GM04504 (cell line): Measurements from ENCODE around the gene SMAP1.
"Not testable (repeated sequence)": the region's sequence is repeated elsewhere in the genome, so short reads cannot be mapped to it uniquely, and the experiment has no call there.

ENCODE experiments used
- DNase-seq: peaks from one replicate; pipeline ENCODE4 v3.0.0-alpha.2; 2012; ENCODE audit warnings: low read depth

Gene SMAP1

GRCh38 chr6:70740746-70741145, 73.1 kb downstream of the SMAP1 start:
- not testable (repeated sequence) for DNase-seq

GRCh38 chr6:70742462-70742861, 74.8 kb downstream of the SMAP1 start:
- not testable (repeated sequence) for DNase-seq

- no peak for DNase-seq
Measured at GRCh38 chr6:70753870-70754380, 86.2 kb downstream of the SMAP1 start.

GRCh38 chr6:70758883-70759282, 91.2 kb downstream of the SMAP1 start:
- DNase-seq = no peak

- DNase-seq = peak; percentile 3
Measured at GRCh38 chr6:70763754-70764510, 96.2 kb downstream of the SMAP1 start.

- no peak for DNase-seq
Measured at GRCh38 chr6:70764706-70765105, 97.0 kb downstream of the SMAP1 start.

GRCh38 chr6:70771351-70771750, 103.7 kb downstream of the SMAP1 start:
- DNase-seq = not testable (repeated sequence)

- DNase-seq = no peak
Measured at GRCh38 chr6:70779934-70780333, 112.3 kb downstream of the SMAP1 start.

GRCh38 chr6:70790483-70791224, 123.0 kb downstream of the SMAP1 start:
- DNase-seq = peak; percentile 11

- DNase-seq = no peak
Measured at GRCh38 chr6:70797625-70798024, 129.9 kb downstream of the SMAP1 start.

GRCh38 chr6:70806086-70806485, 138.4 kb downstream of the SMAP1 start:
- DNase-seq = no peak

GRCh38 chr6:70811788-70812187, 144.1 kb downstream of the SMAP1 start:
- DNase-seq = no peak

- DNase-seq = no peak
Measured at GRCh38 chr6:70813885-70814284, 146.2 kb downstream of the SMAP1 start.

- DNase-seq = no peak
Measured at GRCh38 chr6:70819646-70820045, 152.0 kb downstream of the SMAP1 start.

- no peak for DNase-seq
Measured at GRCh38 chr6:70820778-70821177, 153.1 kb downstream of the SMAP1 start.

- DNase-seq = no peak
Measured at GRCh38 chr6:70821751-70822150, 154.1 kb downstream of the SMAP1 start.

GRCh38 chr6:70823651-70824050, 156.0 kb downstream of the SMAP1 start:
- DNase-seq = no peak

- no peak for DNase-seq
Measured at GRCh38 chr6:70831427-70831826, 163.7 kb downstream of the SMAP1 start.

GRCh38 chr6:70834520-70834919, 166.8 kb downstream of the SMAP1 start:
- DNase-seq = no peak

- no peak for DNase-seq
Measured at GRCh38 chr6:70838907-70839285, 171.2 kb downstream of the SMAP1 start.

- no peak for DNase-seq
Measured at GRCh38 chr6:70839286-70840266, 171.9 kb downstream of the SMAP1 start.

- no peak for DNase-seq
Measured at GRCh38 chr6:70841112-70841511, 173.4 kb downstream of the SMAP1 start.
